ENCODE measurements around the gene DEFB123. TPM values are rescaled to one million over a fixed set of nuclear protein-coding genes. Genes with fewer than 3 reads are reported as not detected.
"Not testable (repeated sequence)": the region's sequence is repeated elsewhere in the genome, so short reads cannot be mapped to it uniquely, and the experiment has no call there.

Gene DEFB123
- total RNA-seq, 6 experiments from 2014 or later: not detected

DNA sequence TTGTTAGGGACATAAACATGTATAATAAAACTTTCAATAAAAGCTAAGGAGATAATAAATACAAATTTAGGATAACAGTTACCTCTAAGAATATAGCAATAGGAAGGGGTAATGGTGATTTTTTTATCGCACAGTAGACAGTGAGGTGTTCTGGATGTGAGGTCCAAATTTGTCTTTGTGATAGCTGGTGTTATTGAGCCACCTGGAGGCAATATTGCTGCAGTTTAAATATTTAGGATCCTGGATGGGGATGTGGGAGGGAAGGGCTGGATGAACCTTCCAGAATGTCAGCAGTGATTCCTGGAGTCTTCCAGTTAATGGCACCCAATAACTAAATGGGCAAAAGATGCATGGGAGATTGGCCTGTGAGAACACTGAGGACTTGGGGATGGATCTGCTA, 13.9 kb downstream of the DEFB123 start:
- WGBS (ENCODE audit: insufficient coverage, low coverage, low lambda C conversion rate, missing lambda C conversion rate): 75% methylated on average over 1 of the region's 1 CpG
- Histone ChIP-seq H3K9me3 (no peaks in the 10 kb centered on the region), H3K4me3 (no peak overlapping the region), H3K27ac (no peak overlapping the region), H3K4me1 (no peaks in the 10 kb centered on the region), H3K27me3 (peaks cover 0 to 6% of the 10 kb centered on the region in 2 donors), H3K36me3 (no peaks in the 10 kb centered on the region)
- TF ChIP-seq, protein P1, sequence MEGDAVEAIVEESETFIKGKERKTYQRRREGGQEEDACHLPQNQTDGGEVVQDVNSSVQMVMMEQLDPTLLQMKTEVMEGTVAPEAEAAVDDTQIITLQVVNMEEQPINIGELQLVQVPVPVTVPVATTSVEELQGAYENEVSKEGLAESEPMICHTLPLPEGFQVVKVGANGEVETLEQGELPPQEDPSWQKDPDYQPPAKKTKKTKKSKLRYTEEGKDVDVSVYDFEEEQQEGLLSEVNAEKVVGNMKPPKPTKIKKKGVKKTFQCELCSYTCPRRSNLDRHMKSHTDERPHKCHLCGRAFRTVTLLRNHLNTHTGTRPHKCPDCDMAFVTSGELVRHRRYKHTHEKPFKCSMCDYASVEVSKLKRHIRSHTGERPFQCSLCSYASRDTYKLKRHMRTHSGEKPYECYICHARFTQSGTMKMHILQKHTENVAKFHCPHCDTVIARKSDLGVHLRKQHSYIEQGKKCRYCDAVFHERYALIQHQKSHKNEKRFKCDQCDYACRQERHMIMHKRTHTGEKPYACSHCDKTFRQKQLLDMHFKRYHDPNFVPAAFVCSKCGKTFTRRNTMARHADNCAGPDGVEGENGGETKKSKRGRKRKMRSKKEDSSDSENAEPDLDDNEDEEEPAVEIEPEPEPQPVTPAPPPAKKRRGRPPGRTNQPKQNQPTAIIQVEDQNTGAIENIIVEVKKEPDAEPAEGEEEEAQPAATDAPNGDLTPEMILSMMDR (IDR thresholded peaks at IDR 0.05): no peak
- no peak for TF ChIP-seq POLR2A (IDR thresholded peaks at IDR 0.05)
- ATAC-seq (no peak), DNase-seq (no peak)
- intact Hi-C loops (cut with DNase I): no loop called here

DNA sequence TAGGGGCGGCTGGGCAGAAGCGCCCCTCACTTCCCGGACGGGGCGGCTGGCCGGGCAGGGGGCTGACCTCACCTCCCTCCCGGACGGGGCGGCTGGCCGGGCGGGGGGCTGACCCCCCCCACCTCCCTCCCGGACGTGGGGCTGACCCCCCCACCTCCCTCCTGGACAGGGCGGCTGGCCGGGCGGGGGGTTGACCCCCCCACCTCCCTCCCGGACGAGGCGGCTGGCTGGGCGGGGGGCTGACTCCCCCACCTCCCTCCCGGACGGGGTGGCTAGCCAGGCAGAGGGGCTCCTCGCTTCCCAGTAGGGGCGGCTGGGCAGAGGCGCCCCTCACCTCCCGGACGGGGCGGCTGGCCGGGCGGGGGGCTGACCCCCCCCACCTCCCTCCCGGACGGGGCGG, 30.5 kb downstream of the DEFB123 start:
- ATAC-seq; H3K4me1 ChIP-seq; H3K36me3 ChIP-seq; intact Hi-C loops (cut with DNase I); H3K9me3 ChIP-seq; H3K27me3 ChIP-seq; H3K4me3 ChIP-seq; DNase-seq; H3K27ac ChIP-seq: not testable (repeated sequence)
- WGBS (ENCODE audit: insufficient coverage, low coverage, low lambda C conversion rate, missing lambda C conversion rate): no CpG with 5 or more reads among the region's 33 CpGs

DNA sequence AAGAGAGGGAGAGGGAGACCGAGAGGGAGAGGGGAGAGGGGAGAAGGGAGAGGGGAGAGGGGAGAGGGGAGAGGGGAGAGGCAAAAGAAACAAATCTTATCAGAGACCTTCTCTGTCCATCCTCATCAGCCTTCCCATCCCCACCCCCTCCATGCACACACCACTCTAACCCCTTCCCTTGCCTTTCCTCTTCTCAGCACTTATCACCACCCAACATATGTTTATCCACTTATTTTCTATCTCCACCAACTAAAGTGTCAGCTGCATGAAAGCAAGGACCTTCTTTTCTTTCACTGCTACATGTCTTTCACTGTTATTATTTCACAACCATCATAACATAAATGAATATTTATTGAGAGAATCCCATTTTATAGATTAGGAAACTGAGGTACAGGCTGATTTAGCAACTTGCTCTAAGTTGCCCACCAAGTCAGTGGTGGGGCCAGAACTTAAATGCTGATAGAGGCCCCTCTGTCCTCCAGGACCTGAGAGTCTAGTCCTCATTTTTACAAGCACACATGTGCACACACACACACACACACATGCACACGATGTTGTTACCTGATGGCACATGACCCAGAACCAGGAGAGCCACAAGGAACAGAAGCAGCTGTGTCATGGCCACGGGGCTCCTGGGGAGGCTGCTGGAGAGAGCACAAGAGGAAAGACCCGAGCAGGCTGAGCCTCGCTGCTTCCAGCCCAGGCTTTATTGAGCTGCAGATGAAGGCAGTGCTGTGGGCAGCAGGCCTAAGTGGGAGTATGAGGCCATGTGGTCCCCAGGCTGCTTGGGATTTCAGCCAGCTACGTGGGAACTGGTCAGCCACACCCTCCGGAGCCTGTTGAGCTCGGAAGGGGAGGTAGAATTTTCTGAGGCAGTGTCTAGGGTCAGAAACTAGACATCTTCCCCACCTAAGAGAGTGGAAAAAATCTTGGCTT, 32.2 kb downstream of the DEFB123 start:
- DNase-seq (no peak), ATAC-seq (no peak)
- WGBS (ENCODE audit: insufficient coverage, low coverage, low lambda C conversion rate, missing lambda C conversion rate): 38% methylated on average over 5 of the region's 8 CpGs
- TF ChIP-seq POLR2A (IDR thresholded peaks at IDR 0.05): no peak
- TF ChIP-seq, protein P1 (IDR thresholded peaks at IDR 0.05): no peak
- Histone ChIP-seq H3K27ac (no peak overlapping the region), H3K36me3 (no peaks in the 10 kb centered on the region), H3K27me3 (no peaks in the 10 kb centered on the region), H3K9me3 (no peaks in the 10 kb centered on the region), H3K4me1 (no peaks in the 10 kb centered on the region), H3K4me3 (no peak overlapping the region)
- intact Hi-C loops (cut with DNase I): no loop called here

DNA sequence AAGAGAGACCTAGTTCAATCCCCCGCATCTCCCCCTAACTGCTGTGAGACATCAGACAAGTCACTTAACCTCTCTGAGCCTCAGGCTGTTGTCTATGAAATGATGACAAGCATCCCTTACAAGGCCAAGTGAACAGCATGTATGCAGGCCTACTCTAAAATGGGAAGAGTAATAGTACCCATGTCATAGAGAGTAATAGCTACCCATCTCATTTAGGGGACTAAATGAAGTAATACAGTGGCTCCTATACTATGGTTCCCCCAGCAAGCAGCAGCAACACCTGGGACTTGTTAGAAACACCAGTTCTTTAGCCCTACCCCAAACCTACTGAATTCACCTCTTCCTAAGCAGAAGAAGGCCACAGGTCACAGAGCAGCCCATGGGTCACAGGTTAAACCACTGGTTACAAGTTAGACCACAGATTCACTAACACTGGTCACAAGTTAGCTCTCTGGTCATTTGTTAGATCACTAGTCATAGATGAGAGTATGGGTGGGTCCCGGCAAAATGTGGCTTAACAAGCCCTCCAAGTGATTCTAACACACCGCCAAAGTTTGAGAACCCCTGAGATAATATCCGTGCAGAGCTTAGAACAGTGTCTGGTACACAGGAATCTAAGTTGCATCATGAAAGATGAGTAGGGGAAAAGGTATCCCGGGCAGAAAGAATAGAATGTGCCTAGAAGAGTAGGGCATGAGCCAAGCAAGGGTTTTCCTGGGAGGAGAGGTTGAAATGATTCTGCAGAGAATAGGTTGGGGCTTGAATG, 33.1 kb downstream of the DEFB123 start:
- ATAC-seq (no peak), DNase-seq (no peak)
- Histone ChIP-seq H3K27ac (no peak overlapping the region), H3K27me3 (no peaks in the 10 kb centered on the region), H3K9me3 (no peaks in the 10 kb centered on the region), H3K4me1 (no peaks in the 10 kb centered on the region), H3K36me3 (no peaks in the 10 kb centered on the region), H3K4me3 (no peak overlapping the region)
- 76% methylated on average over 4 of the region's 5 CpGs for WGBS (ENCODE audit: insufficient coverage, low coverage, low lambda C conversion rate, missing lambda C conversion rate)
- TF ChIP-seq, protein P1 (IDR thresholded peaks at IDR 0.05): no peak
- no peak for TF ChIP-seq POLR2A (IDR thresholded peaks at IDR 0.05)
- intact Hi-C loops (cut with DNase I): no loop called here

DNA sequence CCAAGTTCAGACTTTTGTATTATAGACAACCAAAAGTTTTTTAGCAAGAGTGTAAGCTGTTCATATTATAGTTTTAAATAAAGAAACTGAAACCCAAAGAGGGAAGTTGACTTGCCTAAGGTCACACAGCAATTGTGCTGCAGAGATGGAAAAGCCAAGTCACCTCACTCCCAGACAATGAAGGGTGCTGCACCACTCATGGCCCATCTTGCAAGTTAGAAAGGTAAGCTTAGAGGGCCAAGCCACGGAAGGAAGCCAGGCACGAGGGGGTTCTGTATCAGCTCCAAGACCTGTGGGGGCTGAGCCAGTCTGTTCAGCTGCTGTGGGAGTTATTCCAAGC, 33.6 kb downstream of the DEFB123 start:
- no peaks in the 10 kb centered on the region for H3K9me3 ChIP-seq
- intact Hi-C loops (cut with DNase I): no loop called here
- no peaks in the 10 kb centered on the region for H3K4me1 ChIP-seq
- H3K27ac ChIP-seq: no peak overlapping the region
- H3K4me3 ChIP-seq: no peak overlapping the region
- 41% methylated on average over 2 of the region's 2 CpGs for WGBS (ENCODE audit: insufficient coverage, low coverage, low lambda C conversion rate, missing lambda C conversion rate)
- ATAC-seq (no peak), DNase-seq (no peak)
- no peak for TF ChIP-seq POLR2A (IDR thresholded peaks at IDR 0.05)
- TF ChIP-seq, protein P1 (IDR thresholded peaks at IDR 0.05): no peak
- H3K27me3 ChIP-seq: no peaks in the 10 kb centered on the region
- H3K36me3 ChIP-seq: no peaks in the 10 kb centered on the region
